ENCODE measurements around the gene MPZL1. TPM values are rescaled to one million over a fixed set of nuclear protein-coding genes. Genes with fewer than 3 reads are reported as not detected.

MPZL1 gene
- total RNA-seq, 2 donors from 2014 or later, result 26.8 to 33.0 TPM

GRCh38 chr1:167687919-167688519, 33.8 kb upstream of the MPZL1 start:
- peaks cover 0 to 21% of the 10 kb centered on the region in 2 donors for H3K36me3 Mint-ChIP-seq
- H3K9me3 Mint-ChIP-seq, result no peaks in the 10 kb centered on the region
- DNase-seq (ENCODE audit: low spot score in 2 of 2), result peak in 1 of 2 donors; percentile 81
- H3K27ac Mint-ChIP-seq, result peak overlapping the region in 1 of 2 donors; percentile 86
- peak; percentile 32 to 66 for ATAC-seq

GRCh38 chr1:167689567-167689920, 32.2 kb upstream of the MPZL1 start:
- peaks cover 0 to 21% of the 10 kb centered on the region in 2 donors for H3K36me3 Mint-ChIP-seq
- DNase-seq (ENCODE audit: low spot score in 2 of 2) (no peak), ATAC-seq (peak in 1 of 2 donors; percentile 79)
- H3K9me3 Mint-ChIP-seq, result no peaks in the 10 kb centered on the region
- peak overlapping the region; percentile 36 to 86 for H3K27ac Mint-ChIP-seq

- ATAC-seq, result peak in 1 of 2 donors; percentile 61
- H3K36me3 Mint-ChIP-seq, result peaks cover 0 to 21% of the 10 kb centered on the region in 2 donors
- no peaks in the 10 kb centered on the region for H3K9me3 Mint-ChIP-seq
- H3K27ac Mint-ChIP-seq, result peak overlapping the region; percentile 36 to 86
- DNase-seq (ENCODE audit: low spot score in 2 of 2), result no peak
Observed at GRCh38 chr1:167690053-167690452, 31.7 kb upstream of the MPZL1 start.

- no peak for ATAC-seq
- Mint-ChIP-seq H3K9me3 (no peaks in the 10 kb centered on the region), H3K27ac (peak overlapping the region; percentile 52 to 79), H3K36me3 (peaks cover 6 to 24% of the 10 kb centered on the region in 2 donors)
- no peak for DNase-seq (ENCODE audit: low spot score in 2 of 2)
Observed at GRCh38 chr1:167693425-167694045, 28.2 kb upstream of the MPZL1 start.

GRCh38 chr1:167694691-167695090, 27.1 kb upstream of the MPZL1 start:
- ATAC-seq, result no peak
- DNase-seq (ENCODE audit: low spot score in 2 of 2), result no peak
- Mint-ChIP-seq H3K27ac (peak overlapping the region; percentile 79 to 85), H3K36me3 (peaks cover 13 to 23% of the 10 kb centered on the region in 2 donors), H3K9me3 (no peaks in the 10 kb centered on the region)

- H3K27ac Mint-ChIP-seq, result peak overlapping the region; percentile 79 to 85
- ATAC-seq (no peak), DNase-seq (ENCODE audit: low spot score in 2 of 2) (no peak)
- peaks cover 18 to 23% of the 10 kb centered on the region in 2 donors for H3K36me3 Mint-ChIP-seq
- no peaks in the 10 kb centered on the region for H3K9me3 Mint-ChIP-seq
Observed at GRCh38 chr1:167695147-167695546, 26.6 kb upstream of the MPZL1 start.

GRCh38 chr1:167695756-167696561, 25.8 kb upstream of the MPZL1 start:
- Mint-ChIP-seq H3K27ac (peak overlapping the region in 1 of 2 donors; percentile 60), H3K9me3 (no peaks in the 10 kb centered on the region), H3K36me3 (peaks cover 18 to 22% of the 10 kb centered on the region in 2 donors)
- ATAC-seq, result no peak
- DNase-seq (ENCODE audit: low spot score in 2 of 2), result no peak

- Mint-ChIP-seq H3K36me3 (peaks cover 18 to 22% of the 10 kb centered on the region in 2 donors), H3K27ac (peak overlapping the region; percentile 60 to 97), H3K9me3 (no peaks in the 10 kb centered on the region)
- ATAC-seq (no peak), DNase-seq (ENCODE audit: low spot score in 2 of 2) (no peak)
Observed at GRCh38 chr1:167697667-167698141, 24.1 kb upstream of the MPZL1 start.

GRCh38 chr1:167698313-167698712, 23.5 kb upstream of the MPZL1 start:
- Mint-ChIP-seq H3K9me3 (no peaks in the 10 kb centered on the region), H3K27ac (peak overlapping the region in 1 of 2 donors; percentile 2), H3K36me3 (peaks cover 18 to 22% of the 10 kb centered on the region in 2 donors)
- no peak for ATAC-seq
- DNase-seq (ENCODE audit: low spot score in 2 of 2), result no peak

GRCh38 chr1:167701510-167701909, 20.3 kb upstream of the MPZL1 start:
- H3K9me3 Mint-ChIP-seq, result no peaks in the 10 kb centered on the region
- no peak for ATAC-seq
- no peak for DNase-seq (ENCODE audit: low spot score in 2 of 2)
- peaks cover 18 to 22% of the 10 kb centered on the region in 2 donors for H3K36me3 Mint-ChIP-seq
- H3K27ac Mint-ChIP-seq, result peak overlapping the region; percentile 77 to 91

- Mint-ChIP-seq H3K9me3 (no peaks in the 10 kb centered on the region), H3K36me3 (peaks cover 11 to 13% of the 10 kb centered on the region in 2 donors), H3K27ac (peak overlapping the region; percentile 53 to 75)
- DNase-seq (ENCODE audit: low spot score in 2 of 2) (no peak), ATAC-seq (no peak)
Observed at GRCh38 chr1:167703557-167703956, 18.2 kb upstream of the MPZL1 start.

- peaks cover 4 to 5% of the 10 kb centered on the region in 2 donors for H3K36me3 Mint-ChIP-seq
Observed at GRCh38 chr1:167704715-167705114, 17.1 kb upstream of the MPZL1 start.

GRCh38 chr1:167705250-167705649, 16.5 kb upstream of the MPZL1 start:
- H3K36me3 Mint-ChIP-seq, result no peaks in the 10 kb centered on the region

More at GRCh38 chr1:167704715-167705114, 17.1 kb upstream of the MPZL1 start:
- H3K27ac Mint-ChIP-seq, result peak overlapping the region in 1 of 2 donors; percentile 75
- ATAC-seq, result no peak
- DNase-seq (ENCODE audit: low spot score in 2 of 2), result no peak
- no peaks in the 10 kb centered on the region for H3K9me3 Mint-ChIP-seq

GRCh38 chr1:167706363-167706762, 15.4 kb upstream of the MPZL1 start:
- DNase-seq (ENCODE audit: low spot score in 2 of 2) (no peak), ATAC-seq (no peak)
- Mint-ChIP-seq H3K27ac (peak overlapping the region; percentile 26 to 85), H3K9me3 (no peaks in the 10 kb centered on the region), H3K36me3 (no peaks in the 10 kb centered on the region)

More at GRCh38 chr1:167705250-167705649, 16.5 kb upstream of the MPZL1 start:
- Mint-ChIP-seq H3K27ac (peak overlapping the region in 1 of 2 donors; percentile 85), H3K9me3 (no peaks in the 10 kb centered on the region)
- ATAC-seq (no peak), DNase-seq (ENCODE audit: low spot score in 2 of 2) (no peak)

GRCh38 chr1:167706931-167707877, 14.6 kb upstream of the MPZL1 start:
- Mint-ChIP-seq H3K9me3 (no peaks in the 10 kb centered on the region), H3K27ac (peak overlapping the region; percentile 38 to 85), H3K36me3 (no peaks in the 10 kb centered on the region)
- ATAC-seq (peak; percentile 51 to 74), DNase-seq (ENCODE audit: low spot score in 2 of 2) (no peak)

GRCh38 chr1:167707942-167708341, 13.8 kb upstream of the MPZL1 start:
- Mint-ChIP-seq H3K36me3 (peaks cover 0 to under 1% of the 10 kb centered on the region in 2 donors), H3K9me3 (no peaks in the 10 kb centered on the region), H3K27ac (peak overlapping the region; percentile 38 to 85)
- peak; percentile 76 to 87 for ATAC-seq
- no peak for DNase-seq (ENCODE audit: low spot score in 2 of 2)
